ENCODE data around the gene DCK.

Gene DCK

DNA sequence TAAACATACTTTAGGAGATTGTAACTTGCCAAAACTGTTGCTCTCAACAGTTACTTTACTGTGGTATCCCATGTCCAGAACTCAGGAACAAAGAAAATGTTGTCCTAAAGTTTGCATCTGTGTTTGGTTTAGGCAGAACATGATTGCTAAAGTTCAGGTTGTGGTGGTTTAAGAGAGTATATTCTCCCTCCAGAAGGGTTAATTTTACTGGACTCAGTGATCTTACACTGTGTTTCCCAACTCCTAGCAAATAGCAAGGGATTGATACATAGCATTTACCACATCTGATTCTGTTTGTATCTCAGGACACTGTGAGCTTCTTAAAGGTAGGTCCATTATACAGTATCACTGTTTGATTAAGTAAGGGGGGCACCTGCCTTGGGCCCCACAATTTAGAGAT, 13.3 kb upstream of the DCK start:
- in situ Hi-C loops (cut with HindIII; ENCODE audit: low pct_ligation_motif_present, low sequenced_read_pairs), result no loop called here
- TF ChIP-seq, protein P1, sequence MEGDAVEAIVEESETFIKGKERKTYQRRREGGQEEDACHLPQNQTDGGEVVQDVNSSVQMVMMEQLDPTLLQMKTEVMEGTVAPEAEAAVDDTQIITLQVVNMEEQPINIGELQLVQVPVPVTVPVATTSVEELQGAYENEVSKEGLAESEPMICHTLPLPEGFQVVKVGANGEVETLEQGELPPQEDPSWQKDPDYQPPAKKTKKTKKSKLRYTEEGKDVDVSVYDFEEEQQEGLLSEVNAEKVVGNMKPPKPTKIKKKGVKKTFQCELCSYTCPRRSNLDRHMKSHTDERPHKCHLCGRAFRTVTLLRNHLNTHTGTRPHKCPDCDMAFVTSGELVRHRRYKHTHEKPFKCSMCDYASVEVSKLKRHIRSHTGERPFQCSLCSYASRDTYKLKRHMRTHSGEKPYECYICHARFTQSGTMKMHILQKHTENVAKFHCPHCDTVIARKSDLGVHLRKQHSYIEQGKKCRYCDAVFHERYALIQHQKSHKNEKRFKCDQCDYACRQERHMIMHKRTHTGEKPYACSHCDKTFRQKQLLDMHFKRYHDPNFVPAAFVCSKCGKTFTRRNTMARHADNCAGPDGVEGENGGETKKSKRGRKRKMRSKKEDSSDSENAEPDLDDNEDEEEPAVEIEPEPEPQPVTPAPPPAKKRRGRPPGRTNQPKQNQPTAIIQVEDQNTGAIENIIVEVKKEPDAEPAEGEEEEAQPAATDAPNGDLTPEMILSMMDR (IDR thresholded peaks at IDR 0.05; ENCODE audit: low read depth, low read length, missing control alignments), result no peak
- DNase-seq, result no peak
- no peak overlapping the region for H3K27ac ChIP-seq
- H3K4me3 ChIP-seq (ENCODE audit: low read depth, low read length), result no peak overlapping the region
- H3K27me3 ChIP-seq (replicated peaks), result no peaks in the 10 kb centered on the region
- H3K36me3 ChIP-seq (replicated peaks), result peaks cover 8% of the 10 kb centered on the region

- no peak overlapping the region for H3K27ac ChIP-seq
- TF ChIP-seq, protein P1 (IDR thresholded peaks at IDR 0.05; ENCODE audit: low read depth, low read length, missing control alignments), result no peak
- H3K27me3 ChIP-seq (replicated peaks), result no peaks in the 10 kb centered on the region
- DNase-seq, result no peak
- no peak overlapping the region for H3K4me3 ChIP-seq (ENCODE audit: low read depth, low read length)
- in situ Hi-C loops (cut with HindIII; ENCODE audit: low pct_ligation_motif_present, low sequenced_read_pairs), result no loop called here
- H3K36me3 ChIP-seq (replicated peaks), result peaks cover 3% of the 10 kb centered on the region
Observed at GRCh38 chr4:70984106-70984505, 9.3 kb upstream of the DCK start.

DNA sequence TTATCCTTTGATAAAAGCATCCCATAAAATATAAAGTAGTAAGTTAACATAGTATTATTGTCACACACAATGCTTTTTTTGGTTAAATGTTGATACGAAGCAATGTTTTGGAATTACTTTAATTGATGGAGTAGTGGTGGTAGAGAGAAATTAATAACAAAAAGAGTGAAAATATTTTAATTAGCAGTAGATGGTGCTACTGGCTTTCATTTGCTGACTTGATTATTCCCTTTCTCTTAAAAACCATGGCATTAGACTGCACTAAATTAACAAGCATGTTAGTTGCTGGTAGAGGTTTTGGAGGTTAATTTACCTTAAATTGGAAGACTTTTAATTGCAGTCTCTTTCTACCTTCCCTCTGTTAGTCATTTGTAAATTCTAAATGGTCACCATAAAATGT, 8.9 kb upstream of the DCK start:
- no peak for DNase-seq
- no peak overlapping the region for H3K27ac ChIP-seq
- no peaks in the 10 kb centered on the region for H3K27me3 ChIP-seq (replicated peaks)
- TF ChIP-seq, protein P1 (IDR thresholded peaks at IDR 0.05; ENCODE audit: low read depth, low read length, missing control alignments), result no peak
- peaks cover 3% of the 10 kb centered on the region for H3K36me3 ChIP-seq (replicated peaks)
- no peak overlapping the region for H3K4me3 ChIP-seq (ENCODE audit: low read depth, low read length)
- in situ Hi-C loops (cut with HindIII; ENCODE audit: low pct_ligation_motif_present, low sequenced_read_pairs), result no loop called here

- Histone ChIP-seq H3K36me3 (replicated peaks) (no peaks in the 10 kb centered on the region), H3K4me3 (ENCODE audit: low read depth, low read length) (no peak overlapping the region), H3K27me3 (replicated peaks) (no peaks in the 10 kb centered on the region), H3K27ac (no peak overlapping the region)
- in situ Hi-C loops (cut with HindIII; ENCODE audit: low pct_ligation_motif_present, low sequenced_read_pairs), result no loop called here
- TF ChIP-seq, protein P1 (IDR thresholded peaks at IDR 0.05; ENCODE audit: low read depth, low read length, missing control alignments), result no peak
- DNase-seq, result no peak
Observed at GRCh38 chr4:70991596-70991995, 1.9 kb upstream of the DCK start.

DNA sequence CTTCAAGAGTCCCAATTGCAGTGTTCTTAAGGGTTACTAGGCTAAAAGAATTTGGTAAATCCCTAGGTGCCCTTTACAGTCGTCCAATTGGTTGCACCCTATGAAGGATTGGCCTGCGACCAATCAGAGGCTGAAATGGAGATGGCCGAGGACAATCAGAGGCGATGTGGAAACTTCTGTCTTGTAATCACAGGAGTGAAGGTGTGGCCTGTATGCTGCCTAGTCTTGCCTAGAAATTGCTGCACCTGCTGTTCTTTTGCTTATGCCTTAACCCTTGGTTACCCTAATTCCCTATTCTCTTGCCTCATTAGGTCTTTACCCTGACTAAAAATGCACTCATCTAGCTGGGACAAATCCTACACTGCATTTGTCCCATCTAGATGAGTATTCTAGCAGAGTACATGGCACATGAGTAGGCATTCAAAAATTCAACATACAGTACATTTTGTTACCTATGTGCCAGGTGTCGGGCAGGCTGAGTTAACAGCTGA, 1.0 kb upstream of the DCK start:
- Histone ChIP-seq H3K27me3 (replicated peaks) (no peaks in the 10 kb centered on the region), H3K4me3 (ENCODE audit: low read depth, low read length) (no peak overlapping the region), H3K27ac (no peak overlapping the region), H3K36me3 (replicated peaks) (no peaks in the 10 kb centered on the region)
- in situ Hi-C loops (cut with HindIII; ENCODE audit: low pct_ligation_motif_present, low sequenced_read_pairs), result no loop called here
- TF ChIP-seq, protein P1 (IDR thresholded peaks at IDR 0.05; ENCODE audit: low read depth, low read length, missing control alignments), result no peak
- no peak for DNase-seq

GRCh38 chr4:70994069-70994366, 569 bp downstream of the DCK start:
- peaks cover under 1% of the 10 kb centered on the region for H3K36me3 ChIP-seq (replicated peaks)
- peak overlapping the region; percentile 90 for H3K4me3 ChIP-seq (ENCODE audit: low read depth, low read length)
- DNase-seq, result no peak
- no peaks in the 10 kb centered on the region for H3K27me3 ChIP-seq (replicated peaks)
- in situ Hi-C loops (cut with HindIII; ENCODE audit: low pct_ligation_motif_present, low sequenced_read_pairs), result no loop called here
- TF ChIP-seq, protein P1 (IDR thresholded peaks at IDR 0.05; ENCODE audit: low read depth, low read length, missing control alignments), result no peak
- H3K27ac ChIP-seq, result peak overlapping the region; percentile 53

Measured in brain microvascular endothelial cell (primary cell).